ENCODE data around the gene DUS1L. TPM values are rescaled to one million over a fixed set of nuclear protein-coding genes. Genes with fewer than 3 reads are reported as not detected.
"Not testable (repeated sequence)": the region's sequence is repeated elsewhere in the genome, so short reads cannot be mapped to it uniquely, and the experiment has no call there.

Gene DUS1L
- total and polyA plus RNA-seq, 4 donors, result 40.0 to 179 (median 100.0) TPM

- Histone ChIP-seq H3K4me3 (no peak overlapping the region), H3K4me1 (ENCODE audit: control insufficient read depth in 5 of 5, insufficient read depth in 5 of 5, low read length in 5 of 5) (peaks cover 0 to 4% (median 0%) of the 10 kb centered on the region in 5 donors), H3K9ac (ENCODE audit: insufficient read depth in 1 of 2, low read length in 2 of 2) (no peak overlapping the region), H3K27ac (ENCODE audit: low read depth in 1 of 2, low read length in 1 of 2) (no peak overlapping the region), H3K27me3 (ENCODE audit: control insufficient read depth in 3 of 3, insufficient read depth in 3 of 3, low read length in 2 of 3) (no peaks in the 10 kb centered on the region), H3K36me3 (ENCODE audit: control insufficient read depth in 4 of 4, insufficient read depth in 4 of 4, low read length in 4 of 4) (peaks cover 0 to 9% (median 2%) of the 10 kb centered on the region in 4 donors), H3K9me3 (ENCODE audit: control insufficient read depth in 4 of 4, insufficient read depth in 3 of 4, low read length in 3 of 4) (no peaks in the 10 kb centered on the region)
- DNase-seq (no peak), ATAC-seq (ENCODE audit: insufficient read depth, low FRiP score) (no peak)
- WGBS, 2 donors, result 88 to 94% methylated on average over 9 of the region's 9 CpGs
- TF ChIP-seq CTCF (IDR thresholded peaks at IDR 0.05; ENCODE audit: control extremely low read depth, extremely low read depth), result no peak
These were observed 23.0 kb downstream of the DUS1L start for GRCh38 chr17:82042649-82043048.

GRCh38 chr17:82041144-82041814 lies 24.3 kb downstream of the DUS1L start:
- no peak overlapping the region for H3K27ac ChIP-seq (ENCODE audit: low read depth in 1 of 2, low read length in 1 of 2)
- no peak for TF ChIP-seq CTCF (IDR thresholded peaks at IDR 0.05; ENCODE audit: control extremely low read depth, extremely low read depth)
- H3K4me3 ChIP-seq, result no peak overlapping the region
- H3K36me3 ChIP-seq (ENCODE audit: control insufficient read depth in 4 of 4, insufficient read depth in 4 of 4, low read length in 4 of 4), result no peaks in the 10 kb centered on the region
- ATAC-seq (ENCODE audit: insufficient read depth, low FRiP score) (no peak), DNase-seq (no peak)
- WGBS, 2 donors, result 80 to 85% methylated on average over 17 of the region's 17 CpGs
- no peaks in the 10 kb centered on the region for H3K9me3 ChIP-seq (ENCODE audit: control insufficient read depth in 4 of 4, insufficient read depth in 3 of 4, low read length in 3 of 4)
- H3K9ac ChIP-seq (ENCODE audit: insufficient read depth in 1 of 2, low read length in 2 of 2), result no peak overlapping the region
- peaks cover 0 to 12% (median 5%) of the 10 kb centered on the region in 5 donors for H3K4me1 ChIP-seq (ENCODE audit: control insufficient read depth in 5 of 5, insufficient read depth in 5 of 5, low read length in 5 of 5)
- H3K27me3 ChIP-seq (ENCODE audit: control insufficient read depth in 3 of 3, insufficient read depth in 3 of 3, low read length in 2 of 3), result no peaks in the 10 kb centered on the region

GRCh38 chr17:82039695-82040299 lies 25.8 kb downstream of the DUS1L start:
- no peaks in the 10 kb centered on the region for H3K27me3 ChIP-seq (ENCODE audit: control insufficient read depth in 3 of 3, insufficient read depth in 3 of 3, low read length in 2 of 3)
- no peak overlapping the region for H3K9ac ChIP-seq (ENCODE audit: insufficient read depth in 1 of 2, low read length in 2 of 2)
- no peak overlapping the region for H3K27ac ChIP-seq (ENCODE audit: low read depth in 1 of 2, low read length in 1 of 2)
- DNase-seq, result no peak
- peaks cover 0 to 13% (median 9%) of the 10 kb centered on the region in 5 donors for H3K4me1 ChIP-seq (ENCODE audit: control insufficient read depth in 5 of 5, insufficient read depth in 5 of 5, low read length in 5 of 5)
- ATAC-seq (ENCODE audit: insufficient read depth, low FRiP score), result no peak
- no peaks in the 10 kb centered on the region for H3K9me3 ChIP-seq (ENCODE audit: control insufficient read depth in 4 of 4, insufficient read depth in 3 of 4, low read length in 3 of 4)
- WGBS, 2 donors, result 96 to 98% methylated on average over 8 of the region's 8 CpGs
- peaks cover 0 to 3% (median 0%) of the 10 kb centered on the region in 4 donors for H3K36me3 ChIP-seq (ENCODE audit: control insufficient read depth in 4 of 4, insufficient read depth in 4 of 4, low read length in 4 of 4)
- no peak overlapping the region for H3K4me3 ChIP-seq
- TF ChIP-seq CTCF (IDR thresholded peaks at IDR 0.05; ENCODE audit: control extremely low read depth, extremely low read depth), result no peak

- WGBS, 2 donors, result 83 to 84% methylated on average over 16 of the region's 16 CpGs
- H3K9me3 ChIP-seq (ENCODE audit: control insufficient read depth in 4 of 4, insufficient read depth in 3 of 4, low read length in 3 of 4); H3K36me3 ChIP-seq (ENCODE audit: control insufficient read depth in 4 of 4, insufficient read depth in 4 of 4, low read length in 4 of 4); H3K27ac ChIP-seq (ENCODE audit: low read depth in 1 of 2, low read length in 1 of 2); DNase-seq; H3K4me3 ChIP-seq; H3K9ac ChIP-seq (ENCODE audit: insufficient read depth in 1 of 2, low read length in 2 of 2); ATAC-seq (ENCODE audit: insufficient read depth, low FRiP score); H3K27me3 ChIP-seq (ENCODE audit: control insufficient read depth in 3 of 3, insufficient read depth in 3 of 3, low read length in 2 of 3): not testable (repeated sequence)
- H3K4me1 ChIP-seq (ENCODE audit: control insufficient read depth in 5 of 5, insufficient read depth in 5 of 5, low read length in 5 of 5), result peaks cover 0 to 13% (median 9%) of the 10 kb centered on the region in 5 donors
These were observed 26.7 kb downstream of the DUS1L start for GRCh38 chr17:82038796-82039409.

Measured in lung (tissue), 12 donors.